NCI-H1694 (cell line): ENCODE results near the gene SEC22C.
"Not testable (repeated sequence)": the region's sequence is repeated elsewhere in the genome, so short reads cannot be mapped to it uniquely, and the experiment has no call there.

Source experiments
- DNase-seq: peaks from one replicate; lab custom pipeline; 2025; lab: John Stamatoyannopoulos, UW

Gene SEC22C

GRCh38 chr3:42581709-42582473 is at the start of gene SEC22C:
SEC22C (minus strand) TSS chr3:42581967; CDS start chr3:42569046, 12,921 bp downstream.
- peak; percentile 44 for DNase-seq

GRCh38 chr3:42613462-42613861 is 31.7 kb upstream of the SEC22C start:
- no peak for DNase-seq

- no peak for DNase-seq
Measured at GRCh38 chr3:42612928-42613327, 31.2 kb upstream of the SEC22C start.

- DNase-seq: no peak
Measured at GRCh38 chr3:42612217-42612616, 30.4 kb upstream of the SEC22C start.

- no peak for DNase-seq
Measured at GRCh38 chr3:42610976-42611375, 29.2 kb upstream of the SEC22C start.

- DNase-seq: no peak
Measured at GRCh38 chr3:42608581-42608980, 26.8 kb upstream of the SEC22C start.

GRCh38 chr3:42605546-42606173 is 23.9 kb upstream of the SEC22C start:
- DNase-seq: no peak

- no peak for DNase-seq
Measured at GRCh38 chr3:42602961-42603360, 21.2 kb upstream of the SEC22C start.

GRCh38 chr3:42601896-42602581 is 20.3 kb upstream of the SEC22C start:
- DNase-seq: no peak

- no peak for DNase-seq
Measured at GRCh38 chr3:42600958-42601675, 19.4 kb upstream of the SEC22C start.

- peak; percentile 79 for DNase-seq
Measured at GRCh38 chr3:42600111-42600957, 18.6 kb upstream of the SEC22C start, which contains the start of gene NKTR. NKTR (plus strand) TSS chr3:42600686; CDS start chr3:42601007, 321 bp downstream.

- DNase-seq: not testable (repeated sequence)
Measured at GRCh38 chr3:42597098-42597497, 15.3 kb upstream of the SEC22C start.

GRCh38 chr3:42595682-42596081 is 13.9 kb upstream of the SEC22C start:
- no peak for DNase-seq

GRCh38 chr3:42593635-42594034 is 11.9 kb upstream of the SEC22C start:
- DNase-seq: no peak

GRCh38 chr3:42591811-42592210 is 10.0 kb upstream of the SEC22C start:
- no peak for DNase-seq

- DNase-seq: no peak
Measured at GRCh38 chr3:42590989-42591756, 9.4 kb upstream of the SEC22C start.

- no peak for DNase-seq
Measured at GRCh38 chr3:42589382-42590109, 7.8 kb upstream of the SEC22C start.

GRCh38 chr3:42588625-42589024 is 6.9 kb upstream of the SEC22C start:
- no peak for DNase-seq

GRCh38 chr3:42582474-42583070 is 805 bp upstream of the SEC22C start:
- no peak for DNase-seq

- no peak for DNase-seq
Measured at GRCh38 chr3:42581400-42581708, 413 bp downstream of the SEC22C start.
